Suprapubic skin (tissue), 4 donors: ENCODE data around the gene PSMB4. TPM values are rescaled to one million over a fixed set of nuclear protein-coding genes. Genes with fewer than 3 reads are reported as not detected.

Experiments
- DNase-seq, 2 donors: peaks; one replicate each; pipeline ENCODE4 v3.0.0-alpha.2; 2019; ENCODE audit warnings: low spot score in 2 of 2
- H3K27ac ChIP-seq: fragments of 200-600 bp; sonication (generic); one replicate; pipeline ENCODE4 v1.5.1; 2019
- H3K27me3 ChIP-seq: fragments of 200-600 bp; sonication (generic); one replicate; pipeline ENCODE4 v1.5.1; 2019
- H3K36me3 ChIP-seq: fragments of 200-600 bp; sonication (generic); one replicate; pipeline ENCODE4 v1.5.1; 2019
- H3K4me1 ChIP-seq: fragments of 200-600 bp; sonication (generic); one replicate; pipeline ENCODE4 v1.5.1; 2019
- H3K4me3 ChIP-seq: fragments of 200-600 bp; sonication (generic); one replicate; pipeline ENCODE4 v1.5.1; 2019; ENCODE audit warnings: mild to moderate bottlenecking
- H3K9me3 ChIP-seq: fragments of 200-600 bp; sonication (generic); one replicate; pipeline ENCODE4 v1.5.1; 2019
- CTCF ChIP-seq, 2 donors: fragments of 200-600 bp in 1 of 2; fragments of 450-650 bp in 1 of 2; sonication (generic) in 1 of 2; IDR thresholded peaks; one replicate each; pipeline ENCODE4 v1.5.1; 2016 to 2019; ENCODE audit warnings: antibody characterized with exemption in 2 of 2, mild to moderate bottlenecking in 1 of 2, moderate library complexity in 1 of 2
- EP300 ChIP-seq: sonication (generic); formaldehyde crosslinking; IDR thresholded peaks from one replicate; pipeline ENCODE4 v1.6.1; 2017; ENCODE audit warnings: antibody characterized with exemption
- POLR2A ChIP-seq, 2 donors: fragments of 450-650 bp; IDR thresholded peaks; one replicate each; pipeline ENCODE4 v1.6.1; 2017; ENCODE audit warnings: antibody characterized with exemption in 2 of 2, mild to moderate bottlenecking in 2 of 2, moderate library complexity in 2 of 2
- POLR2AphosphoS5 ChIP-seq, 3 donors: sonication (generic); formaldehyde crosslinking; IDR thresholded peaks; one replicate each; pipeline ENCODE4 v1.6.1; 2017; ENCODE audit warnings: antibody characterized with exemption in 3 of 3
- WGBS: methylation state at CpG from one replicate; pipeline ENCODE4 v1.1.5; 2018; 5-methylcytosine and 5-hydroxymethylcytosine counted together
- total RNA-seq, 4 donors: library from RNA; depleted of rRNA; stranded (reverse); fragments of >200 nt; gene quantifications; one replicate each; pipeline ENCODE4 v1.1.0, GENCODE V29; 2016

Gene PSMB4
- total RNA-seq, 4 donors from 2014 or later = 222 to 269 (median 241) TPM

- Histone ChIP-seq H3K9me3 (no peaks in the 10 kb centered on the region), H3K36me3 (peaks cover 70% of the 10 kb centered on the region), H3K4me1 (peaks cover 23% of the 10 kb centered on the region), H3K4me3 (no peak overlapping the region), H3K27ac (no peak overlapping the region), H3K27me3 (no peaks in the 10 kb centered on the region)
- WGBS = 61% methylated on average over 2 of the region's 2 CpGs
- TF ChIP-seq EP300 (no peak), POLR2AphosphoS5 (IDR thresholded peaks at IDR 0.05) (no peak), CTCF (IDR thresholded peaks at IDR 0.05) (no peak), POLR2A (IDR thresholded peaks at IDR 0.05) (no peak)
- no peak for DNase-seq
Observed at GRCh38 chr1:151402764-151403163, 3.4 kb downstream of the PSMB4 start.

- Histone ChIP-seq H3K36me3 (peaks cover 79% of the 10 kb centered on the region), H3K27me3 (no peaks in the 10 kb centered on the region), H3K4me3 (no peak overlapping the region), H3K9me3 (no peaks in the 10 kb centered on the region), H3K4me1 (peaks cover 23% of the 10 kb centered on the region), H3K27ac (no peak overlapping the region)
- WGBS = 90% methylated on average over 3 of the region's 3 CpGs
- DNase-seq = no peak
- TF ChIP-seq EP300 (no peak), POLR2AphosphoS5 (IDR thresholded peaks at IDR 0.05) (no peak), POLR2A (IDR thresholded peaks at IDR 0.05) (no peak), CTCF (IDR thresholded peaks at IDR 0.05) (no peak)
Observed at GRCh38 chr1:151403612-151404011, 4.2 kb downstream of the PSMB4 start.

- H3K36me3 ChIP-seq = peaks cover 96% of the 10 kb centered on the region
- no peak overlapping the region for H3K4me3 ChIP-seq
- H3K27ac ChIP-seq = no peak overlapping the region
- TF ChIP-seq POLR2AphosphoS5 (IDR thresholded peaks at IDR 0.05) (no peak), CTCF (IDR thresholded peaks at IDR 0.05) (no peak), EP300 (no peak), POLR2A (IDR thresholded peaks at IDR 0.05) (no peak)
- WGBS = 83% methylated on average over 13 of the region's 13 CpGs
- no peaks in the 10 kb centered on the region for H3K27me3 ChIP-seq
- no peaks in the 10 kb centered on the region for H3K9me3 ChIP-seq
- no peak for DNase-seq
- peaks cover 13% of the 10 kb centered on the region for H3K4me1 ChIP-seq
Observed at GRCh38 chr1:151405187-151405951, 6.0 kb downstream of the PSMB4 start.

GRCh38 chr1:151406176-151406575 lies 6.8 kb downstream of the PSMB4 start:
- Histone ChIP-seq H3K27ac (no peak overlapping the region), H3K9me3 (no peaks in the 10 kb centered on the region), H3K27me3 (no peaks in the 10 kb centered on the region), H3K36me3 (peaks cover 96% of the 10 kb centered on the region), H3K4me3 (no peak overlapping the region), H3K4me1 (peaks cover 5% of the 10 kb centered on the region)
- no peak for DNase-seq
- WGBS = 87% methylated on average over 8 of the region's 8 CpGs
- no peak for TF ChIP-seq EP300
- TF ChIP-seq POLR2A (IDR thresholded peaks at IDR 0.05) = no peak
- TF ChIP-seq POLR2AphosphoS5 (IDR thresholded peaks at IDR 0.05) = no peak
- TF ChIP-seq CTCF (IDR thresholded peaks at IDR 0.05) = no peak

GRCh38 chr1:151407304-151407703 lies 7.9 kb downstream of the PSMB4 start:
- Histone ChIP-seq H3K27ac (no peak overlapping the region), H3K27me3 (no peaks in the 10 kb centered on the region), H3K36me3 (peaks cover 96% of the 10 kb centered on the region), H3K4me1 (no peaks in the 10 kb centered on the region), H3K9me3 (no peaks in the 10 kb centered on the region), H3K4me3 (no peak overlapping the region)
- WGBS = 91% methylated on average over 3 of the region's 3 CpGs
- TF ChIP-seq POLR2A (IDR thresholded peaks at IDR 0.05) = no peak
- TF ChIP-seq CTCF (IDR thresholded peaks at IDR 0.05) = no peak
- TF ChIP-seq EP300 = no peak
- no peak for TF ChIP-seq POLR2AphosphoS5 (IDR thresholded peaks at IDR 0.05)
- no peak for DNase-seq
